ENCODE results near the gene DEDD2.

Gene DEDD2

DNA sequence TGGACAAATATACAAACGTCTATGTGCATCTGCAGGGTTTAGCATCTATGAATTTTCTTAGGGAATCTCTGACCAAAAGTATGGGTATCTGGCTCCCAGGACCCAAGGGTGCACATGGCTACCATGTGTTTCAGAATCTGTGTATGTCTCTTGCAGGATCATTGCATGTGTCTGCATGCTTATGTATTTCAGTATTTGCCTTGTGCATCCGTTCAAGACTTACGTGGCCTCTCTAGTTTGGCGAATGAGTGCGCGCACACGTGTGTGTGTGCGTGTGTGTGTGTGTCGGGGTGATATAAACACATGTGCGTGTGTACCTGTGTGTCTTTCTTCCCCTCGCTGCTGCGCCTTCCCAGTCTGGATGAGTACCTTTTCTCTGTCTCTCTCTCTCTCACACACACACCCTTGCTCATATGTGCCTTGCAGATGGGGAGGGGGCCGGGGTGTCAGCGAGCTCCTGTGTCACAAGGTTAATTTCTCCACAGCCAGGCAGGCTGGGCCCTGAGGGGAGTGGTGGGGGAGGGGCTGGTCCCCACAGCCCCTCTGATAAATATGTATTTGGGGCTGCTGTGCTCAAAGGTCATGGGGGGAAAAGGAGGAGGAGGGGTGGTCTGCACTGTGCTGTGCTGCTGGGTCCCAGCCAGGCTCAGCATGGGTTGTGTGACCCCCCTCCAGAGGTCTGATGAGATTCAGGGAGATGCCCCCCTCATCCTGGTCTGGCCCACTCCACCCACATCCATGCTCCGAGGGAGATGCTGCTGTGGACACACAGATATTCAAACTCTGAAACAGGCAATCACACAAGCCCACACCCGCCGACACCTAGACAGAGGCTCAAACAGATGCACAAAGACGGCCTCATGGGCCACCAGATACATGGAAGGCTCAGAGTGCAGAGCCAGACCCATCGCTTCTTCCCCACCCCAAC, 47.7 kb downstream of the DEDD2 start:
- Histone ChIP-seq H3K27ac (no peak overlapping the region), H3K9me3 (ENCODE audit: severe bottlenecking) (no peaks in the 10 kb centered on the region), H3K27me3 (ENCODE audit: insufficient read depth, low read depth, severe bottlenecking) (no peaks in the 10 kb centered on the region), H3K36me3 (no peaks in the 10 kb centered on the region), H3K4me3 (ENCODE audit: low read depth, low read length) (no peak overlapping the region)
- TF ChIP-seq, protein P1, sequence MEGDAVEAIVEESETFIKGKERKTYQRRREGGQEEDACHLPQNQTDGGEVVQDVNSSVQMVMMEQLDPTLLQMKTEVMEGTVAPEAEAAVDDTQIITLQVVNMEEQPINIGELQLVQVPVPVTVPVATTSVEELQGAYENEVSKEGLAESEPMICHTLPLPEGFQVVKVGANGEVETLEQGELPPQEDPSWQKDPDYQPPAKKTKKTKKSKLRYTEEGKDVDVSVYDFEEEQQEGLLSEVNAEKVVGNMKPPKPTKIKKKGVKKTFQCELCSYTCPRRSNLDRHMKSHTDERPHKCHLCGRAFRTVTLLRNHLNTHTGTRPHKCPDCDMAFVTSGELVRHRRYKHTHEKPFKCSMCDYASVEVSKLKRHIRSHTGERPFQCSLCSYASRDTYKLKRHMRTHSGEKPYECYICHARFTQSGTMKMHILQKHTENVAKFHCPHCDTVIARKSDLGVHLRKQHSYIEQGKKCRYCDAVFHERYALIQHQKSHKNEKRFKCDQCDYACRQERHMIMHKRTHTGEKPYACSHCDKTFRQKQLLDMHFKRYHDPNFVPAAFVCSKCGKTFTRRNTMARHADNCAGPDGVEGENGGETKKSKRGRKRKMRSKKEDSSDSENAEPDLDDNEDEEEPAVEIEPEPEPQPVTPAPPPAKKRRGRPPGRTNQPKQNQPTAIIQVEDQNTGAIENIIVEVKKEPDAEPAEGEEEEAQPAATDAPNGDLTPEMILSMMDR (IDR thresholded peaks at IDR 0.05; ENCODE audit: low read depth, low read length) = no peak
- DNase-seq = no peak

- TF ChIP-seq, protein P1 (IDR thresholded peaks at IDR 0.05; ENCODE audit: low read depth, low read length) = no peak
- Histone ChIP-seq H3K27me3 (ENCODE audit: insufficient read depth, low read depth, severe bottlenecking) (no peaks in the 10 kb centered on the region), H3K36me3 (no peaks in the 10 kb centered on the region), H3K4me3 (ENCODE audit: low read depth, low read length) (no peak overlapping the region), H3K27ac (no peak overlapping the region), H3K9me3 (ENCODE audit: severe bottlenecking) (no peaks in the 10 kb centered on the region)
- no peak for DNase-seq
Observed at GRCh38 chr19:42168206-42168605, 49.3 kb downstream of the DEDD2 start.

DNA sequence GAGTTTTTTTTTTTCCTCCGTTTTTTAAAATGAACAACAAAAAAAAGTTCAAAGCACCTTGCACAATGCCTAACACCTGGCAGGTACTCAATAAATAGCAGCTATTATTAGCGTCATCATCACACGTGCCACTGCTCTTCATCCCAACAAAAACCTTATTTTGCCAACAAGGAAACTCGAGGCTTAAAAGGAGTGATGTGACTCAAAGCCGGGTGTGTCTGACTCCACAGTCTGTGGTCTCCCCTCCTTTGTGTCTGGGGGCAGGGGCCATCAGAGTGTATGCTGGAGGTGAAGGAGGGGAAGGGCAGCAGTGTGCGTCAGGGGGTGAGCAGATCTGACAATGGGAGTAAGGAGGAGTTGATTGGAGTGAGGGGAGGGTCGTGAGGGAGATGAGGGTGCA, 51.2 kb downstream of the DEDD2 start:
- no peak for DNase-seq

DNA sequence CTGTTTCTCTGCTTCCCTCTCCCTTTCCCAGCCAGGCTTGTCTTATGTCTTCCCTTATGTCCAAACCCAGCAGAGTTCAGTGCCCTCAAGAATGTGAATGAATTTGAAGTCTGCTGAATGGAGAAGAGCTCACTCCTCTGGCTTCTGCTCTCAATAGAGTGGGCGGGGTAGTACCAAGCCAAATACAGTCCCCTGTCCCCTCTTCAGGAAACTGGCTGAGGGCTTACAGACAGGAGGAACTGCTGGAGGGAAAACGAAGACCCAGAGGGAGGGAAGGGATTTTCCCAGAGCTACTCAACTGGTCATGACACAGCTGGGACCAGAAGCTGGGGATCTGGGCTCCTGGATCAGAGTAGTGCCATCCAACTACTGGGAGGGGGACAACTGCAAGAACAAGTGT, 52.3 kb downstream of the DEDD2 start:
- H3K4me3 ChIP-seq (ENCODE audit: low read depth, low read length) = no peak overlapping the region
- no peak for DNase-seq
- H3K9me3 ChIP-seq (ENCODE audit: severe bottlenecking) = no peaks in the 10 kb centered on the region
- H3K27me3 ChIP-seq (ENCODE audit: insufficient read depth, low read depth, severe bottlenecking) = no peaks in the 10 kb centered on the region
- H3K36me3 ChIP-seq = no peaks in the 10 kb centered on the region
- TF ChIP-seq, protein P1 (IDR thresholded peaks at IDR 0.05; ENCODE audit: low read depth, low read length) = no peak
- H3K27ac ChIP-seq = no peak overlapping the region

More for the DNA sequence above, 51.2 kb downstream of the DEDD2 start:
- TF ChIP-seq, protein P1 (IDR thresholded peaks at IDR 0.05; ENCODE audit: low read depth, low read length) = no peak
- Histone ChIP-seq H3K9me3 (ENCODE audit: severe bottlenecking) (no peaks in the 10 kb centered on the region), H3K27me3 (ENCODE audit: insufficient read depth, low read depth, severe bottlenecking) (no peaks in the 10 kb centered on the region), H3K4me3 (ENCODE audit: low read depth, low read length) (no peak overlapping the region), H3K36me3 (no peaks in the 10 kb centered on the region), H3K27ac (no peak overlapping the region)

GRCh38 chr19:42161616-42162263, 55.7 kb downstream of the DEDD2 start:
- no peak for DNase-seq
- Histone ChIP-seq H3K9me3 (ENCODE audit: severe bottlenecking) (no peaks in the 10 kb centered on the region), H3K4me3 (ENCODE audit: low read depth, low read length) (no peak overlapping the region), H3K27ac (no peak overlapping the region), H3K27me3 (ENCODE audit: insufficient read depth, low read depth, severe bottlenecking) (no peaks in the 10 kb centered on the region), H3K36me3 (no peaks in the 10 kb centered on the region)
- TF ChIP-seq, protein P1 (IDR thresholded peaks at IDR 0.05; ENCODE audit: low read depth, low read length) = no peak
